Left lobe of liver (tissue), 2 donors: ENCODE data around the gene WDR43. TPM values are rescaled to one million over a fixed set of nuclear protein-coding genes. Genes with fewer than 3 reads are reported as not detected.

Source experiments
- ATAC-seq: fragments of 200-7000 bp; cut with Tn5 transposase; one replicate; pipeline ENCODE4 v1.9.1; 2020; ENCODE audit warnings: mild to moderate bottlenecking, moderate library complexity
- DNase-seq: peaks from one replicate; pipeline ENCODE4 v3.0.0-alpha.2; 2020; ENCODE audit warnings: low spot score
- total RNA-seq: library from RNA; stranded (reverse); gene quantifications from one replicate; pipeline ENCODE4 v1.2.1, GENCODE V29; 2021
- donor health status: DM: no; HTN: no; CAD: no; lungs with moderate emphysema.
- donor health status: DM: no; HTN: yes; CAD: no.

The WDR43 gene
- total RNA-seq, 1 donor from 2014 or later = 17.5 TPM

GRCh38 chr2:28990445-28990844, 96.0 kb downstream of the WDR43 start:
- no peak for ATAC-seq

GRCh38 chr2:28991021-28991420, 96.6 kb downstream of the WDR43 start:
- no peak for DNase-seq

More at GRCh38 chr2:28990445-28990844, 96.0 kb downstream of the WDR43 start:
- DNase-seq = no peak

GRCh38 chr2:28991460-28991859, 97.0 kb downstream of the WDR43 start:
- ATAC-seq (no peak), DNase-seq (no peak)

More at GRCh38 chr2:28991021-28991420, 96.6 kb downstream of the WDR43 start:
- no peak for ATAC-seq

GRCh38 chr2:28993206-28993960, 98.9 kb downstream of the WDR43 start:
- DNase-seq = no peak
- ATAC-seq = no peak

GRCh38 chr2:28994074-28994473, 99.6 kb downstream of the WDR43 start:
- DNase-seq = no peak
- ATAC-seq = no peak

GRCh38 chr2:28994679-28995078, 100.2 kb downstream of the WDR43 start:
- DNase-seq (no peak), ATAC-seq (no peak)

- DNase-seq (no peak), ATAC-seq (no peak)
These were observed 101.6 kb downstream of the WDR43 start for GRCh38 chr2:28995765-28996750.

- no peak for DNase-seq
- no peak for ATAC-seq
These were observed 102.9 kb downstream of the WDR43 start for GRCh38 chr2:28997237-28997846.

Other genes starting within 250 kb of the WDR43 start
- gene PPP1CB, start 142.8 kb upstream of the WDR43 start, total RNA-seq = 76.0 TPM
- 0.13 TPM for gene SPDYA, start 83.8 kb upstream of the WDR43 start, total RNA-seq
- gene TRMT61B, start 24.4 kb upstream of the WDR43 start, total RNA-seq = 7.5 TPM
- 0.78 TPM for gene TOGARAM2, start 86.6 kb downstream of the WDR43 start, total RNA-seq
- not detected for gene PCARE, start 179.9 kb downstream of the WDR43 start, total RNA-seq
- 3.8 TPM for gene CLIP4, start 220.7 kb downstream of the WDR43 start, total RNA-seq